ENCODE data around the gene DPH5.

Gene DPH5

GRCh38 chr1:101003012-101003650 is 22.5 kb downstream of the DPH5 start:
- H3K27ac ChIP-seq, result no peak overlapping the region
- no peak for TF ChIP-seq CTCF (IDR thresholded peaks at IDR 0.05)
- TF ChIP-seq ZFX (IDR thresholded peaks at IDR 0.05; ENCODE audit: borderline replicate concordance), result no peak

DNA sequence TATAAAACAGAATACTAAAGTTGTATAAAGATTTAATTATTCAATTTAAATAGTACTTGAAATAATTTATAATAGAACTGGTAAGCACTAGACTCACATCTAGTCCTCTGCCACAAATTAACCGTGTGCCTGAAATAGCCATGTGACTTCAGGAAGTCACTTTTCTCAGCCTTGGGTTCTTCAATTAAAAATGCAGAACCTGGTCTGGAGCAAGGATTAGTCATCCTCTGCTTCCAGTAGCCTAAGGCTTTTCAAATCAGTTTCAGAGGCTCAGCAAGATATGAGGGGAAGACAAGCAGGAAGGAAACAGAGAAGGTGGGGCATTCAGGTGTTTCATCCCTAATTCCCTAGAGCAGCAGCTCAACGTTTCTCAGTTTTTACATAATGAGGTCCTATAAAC is 23.0 kb downstream of the DPH5 start:
- TF ChIP-seq ZFX (IDR thresholded peaks at IDR 0.05; ENCODE audit: borderline replicate concordance) (no peak), CTCF (IDR thresholded peaks at IDR 0.05) (no peak)
- H3K27ac ChIP-seq, result no peak overlapping the region

- no peak for TF ChIP-seq CTCF (IDR thresholded peaks at IDR 0.05)
- no peak for TF ChIP-seq ZFX (IDR thresholded peaks at IDR 0.05; ENCODE audit: borderline replicate concordance)
- H3K27ac ChIP-seq, result no peak overlapping the region
Measured at GRCh38 chr1:101000131-101000873, 25.3 kb downstream of the DPH5 start.

- TF ChIP-seq ZFX (IDR thresholded peaks at IDR 0.05; ENCODE audit: borderline replicate concordance), result no peak
- no peak overlapping the region for H3K27ac ChIP-seq
Measured at GRCh38 chr1:100998426-100998825, 27.2 kb downstream of the DPH5 start.

GRCh38 chr1:100995198-100995988 is 30.2 kb downstream of the DPH5 start:
- H3K27ac ChIP-seq, result no peak overlapping the region
- no peak for TF ChIP-seq ZFX (IDR thresholded peaks at IDR 0.05; ENCODE audit: borderline replicate concordance)
- no peak for TF ChIP-seq CTCF (IDR thresholded peaks at IDR 0.05)

GRCh38 chr1:100989306-100990077 is 36.1 kb downstream of the DPH5 start:
- no peak overlapping the region for H3K27ac ChIP-seq
- TF ChIP-seq CTCF (IDR thresholded peaks at IDR 0.05), result no peak
- TF ChIP-seq ZFX (IDR thresholded peaks at IDR 0.05; ENCODE audit: borderline replicate concordance), result no peak

GRCh38 chr1:100988121-100988520 is 37.5 kb downstream of the DPH5 start:
- TF ChIP-seq ZFX (IDR thresholded peaks at IDR 0.05; ENCODE audit: borderline replicate concordance) (no peak), CTCF (IDR thresholded peaks at IDR 0.05) (no peak)
- H3K27ac ChIP-seq, result no peak overlapping the region
